GM18505 (cell line): ENCODE measurements around the gene ELFN2.

Source experiments
- ATAC-seq: cut with Tn5 transposase; IDR thresholded peaks from one replicate; pipeline ENCODE4 v1.9.1; 2021; ENCODE audit not compliant: unreplicated experiment
- POLR2A ChIP-seq: IDR thresholded peaks from 4 replicates; pipeline ENCODE4 v1.6.1; 2011; ENCODE audit warnings: borderline replicate concordance; ENCODE audit not compliant: insufficient read depth, insufficient read length; ENCODE audit errors: extremely low read depth

The ELFN2 gene

DNA sequence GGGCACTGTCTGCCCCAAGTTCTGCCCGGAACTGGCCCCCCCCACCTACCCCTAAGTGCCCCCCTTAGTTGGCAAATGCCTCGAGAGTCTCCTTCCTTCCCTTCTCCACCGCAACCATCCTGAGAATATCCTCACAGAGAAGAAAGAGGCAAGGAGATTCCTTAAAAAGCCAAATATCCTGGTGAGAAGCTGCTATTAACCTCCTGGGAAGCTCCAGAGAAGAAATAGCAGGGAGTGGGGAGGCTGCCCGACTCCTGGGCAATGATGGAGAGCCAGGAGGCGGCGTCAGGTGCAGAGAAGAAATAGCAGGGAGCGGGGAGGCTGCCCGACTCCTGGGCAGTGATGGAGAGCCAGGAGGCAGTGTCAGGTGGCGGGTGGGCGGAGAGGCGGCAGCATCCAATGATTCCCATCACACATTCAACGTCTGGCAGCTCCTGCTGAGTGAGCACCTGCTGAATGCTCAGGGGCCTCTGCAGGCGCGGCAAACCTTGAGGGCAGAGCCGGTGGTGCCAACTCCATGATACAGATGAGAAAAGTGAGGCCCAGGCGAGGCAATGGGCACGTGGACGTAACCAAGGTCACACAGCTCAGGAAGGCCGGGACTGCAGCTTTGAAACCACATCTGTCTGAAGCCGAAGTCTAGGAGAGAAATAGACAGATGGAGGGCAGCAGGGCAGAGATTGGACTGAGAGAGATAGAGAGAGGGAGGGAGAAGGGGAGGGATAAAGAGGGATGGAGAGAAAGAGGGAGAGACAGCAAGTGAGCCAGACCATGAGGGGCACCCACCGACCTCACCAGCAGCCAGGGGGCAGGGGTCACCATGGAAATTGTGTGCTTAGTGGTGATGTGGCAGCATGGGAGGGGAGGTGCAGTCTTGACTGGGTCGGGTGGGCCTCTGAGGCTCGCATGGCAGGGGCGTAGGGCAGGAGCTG is 86.7 kb downstream of the ELFN2 start:
- no peak for TF ChIP-seq POLR2A
- ATAC-seq, result no peak

DNA sequence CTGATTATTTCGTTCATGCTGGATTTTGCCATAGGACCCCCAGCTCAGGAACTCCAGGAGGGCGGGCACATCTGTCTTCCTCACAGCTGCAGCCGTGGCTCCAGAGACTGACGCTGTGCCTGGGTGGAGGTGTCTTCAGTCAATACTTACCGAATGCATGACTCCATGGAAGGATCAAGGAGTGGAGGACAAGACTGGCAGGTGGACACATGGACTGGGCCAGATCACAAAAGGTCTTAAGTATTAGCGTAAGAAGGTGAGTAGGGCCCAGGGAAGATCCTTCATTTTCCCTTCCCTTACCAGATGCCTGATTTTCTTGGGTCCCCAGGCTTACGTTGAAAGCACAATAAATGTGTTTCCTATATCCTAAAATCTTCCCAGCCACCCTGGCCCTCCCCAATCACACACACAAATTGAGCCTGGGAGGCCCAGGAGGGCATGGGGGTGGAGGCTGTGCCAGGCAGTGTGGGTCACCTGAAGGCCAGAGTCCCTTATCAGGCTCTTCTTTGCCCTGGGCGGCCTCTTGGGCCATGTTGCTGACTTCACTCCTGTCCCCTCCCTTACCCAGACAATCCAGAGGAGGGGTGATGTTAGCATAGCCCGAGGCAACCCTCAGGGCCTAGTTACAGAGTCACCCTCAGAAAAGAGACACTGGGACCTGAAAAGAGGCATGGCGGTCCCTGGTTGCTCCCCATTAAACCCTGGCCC is 88.6 kb downstream of the ELFN2 start:
- TF ChIP-seq POLR2A, result no peak
- no peak for ATAC-seq

DNA sequence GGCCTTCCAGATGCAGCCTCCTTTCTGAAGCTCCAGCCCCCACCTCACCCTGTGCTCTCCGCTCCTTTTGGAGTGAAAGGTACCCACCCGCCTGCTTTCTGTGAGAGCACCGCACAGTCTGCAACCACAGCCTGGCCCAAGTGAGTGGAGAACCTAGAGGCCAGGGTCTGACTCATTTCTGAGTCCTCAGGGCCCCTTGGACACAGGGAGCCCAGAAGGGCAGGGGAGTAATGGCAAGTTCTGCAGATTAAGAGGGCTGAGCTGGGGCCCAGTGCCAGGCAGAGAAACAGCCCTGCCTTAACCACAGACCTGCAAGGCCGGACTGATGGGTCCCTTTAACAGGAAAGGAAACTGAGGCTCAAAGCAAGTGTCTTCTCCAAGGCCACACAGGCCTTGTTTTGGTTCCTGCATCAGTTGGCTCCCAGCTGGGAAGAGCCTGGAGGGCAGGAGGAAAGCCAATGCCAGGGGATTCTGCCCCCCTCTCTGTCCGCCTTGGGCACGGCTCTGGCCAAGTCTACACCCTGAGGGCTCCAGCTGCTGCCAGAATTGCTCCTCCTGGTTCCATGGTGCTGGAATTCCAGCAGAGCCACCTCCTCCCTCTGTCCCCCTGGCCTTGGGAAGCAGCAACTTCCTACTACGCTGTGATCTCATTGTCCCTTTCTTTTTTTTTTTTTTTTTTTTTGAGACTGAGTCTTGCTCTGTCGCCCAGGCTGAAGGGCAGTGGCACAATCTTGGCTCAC is 89.9 kb downstream of the ELFN2 start:
- no peak for ATAC-seq
- no peak for TF ChIP-seq POLR2A

DNA sequence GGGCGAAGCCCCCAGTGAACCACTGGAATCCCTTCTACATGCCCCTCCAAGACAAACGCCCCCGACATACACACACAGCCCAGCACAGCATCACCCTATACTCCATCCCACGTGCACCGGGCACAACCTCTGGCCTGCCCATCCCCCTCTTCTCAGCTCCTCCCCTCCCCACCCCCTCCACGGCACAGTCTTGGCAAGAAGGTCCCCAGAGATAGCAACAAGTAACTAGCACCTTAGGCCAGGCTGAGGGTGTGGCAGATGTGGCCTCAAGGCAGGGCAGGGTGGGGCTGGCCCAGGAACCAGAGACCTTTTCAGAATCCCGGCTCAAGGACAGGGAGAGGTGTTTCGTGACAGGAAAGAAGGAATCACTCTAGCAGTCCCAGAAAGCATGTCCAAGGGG is 90.7 kb downstream of the ELFN2 start:
- no peak for ATAC-seq
- no peak for TF ChIP-seq POLR2A

DNA sequence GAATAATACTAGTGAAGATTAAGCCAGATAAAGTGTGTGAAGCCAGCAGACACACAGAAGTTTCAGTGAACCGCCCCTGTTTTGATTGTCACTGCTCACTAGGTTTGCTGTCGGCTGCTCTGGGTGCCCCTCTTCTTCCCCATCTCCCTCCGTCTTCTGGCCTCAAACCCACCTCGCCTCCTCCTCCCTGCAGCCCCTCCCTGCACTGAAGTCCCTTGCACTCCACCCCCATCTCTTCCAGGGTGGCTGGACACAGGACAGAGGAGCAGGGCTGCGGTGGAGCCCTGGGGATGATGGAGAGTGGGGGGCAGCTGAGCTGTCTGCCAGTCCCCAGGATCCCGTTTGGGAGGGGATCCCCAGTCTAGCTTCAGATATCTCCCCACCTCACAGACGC is 91.5 kb downstream of the ELFN2 start:
- ATAC-seq, result no peak
- TF ChIP-seq POLR2A, result no peak

DNA sequence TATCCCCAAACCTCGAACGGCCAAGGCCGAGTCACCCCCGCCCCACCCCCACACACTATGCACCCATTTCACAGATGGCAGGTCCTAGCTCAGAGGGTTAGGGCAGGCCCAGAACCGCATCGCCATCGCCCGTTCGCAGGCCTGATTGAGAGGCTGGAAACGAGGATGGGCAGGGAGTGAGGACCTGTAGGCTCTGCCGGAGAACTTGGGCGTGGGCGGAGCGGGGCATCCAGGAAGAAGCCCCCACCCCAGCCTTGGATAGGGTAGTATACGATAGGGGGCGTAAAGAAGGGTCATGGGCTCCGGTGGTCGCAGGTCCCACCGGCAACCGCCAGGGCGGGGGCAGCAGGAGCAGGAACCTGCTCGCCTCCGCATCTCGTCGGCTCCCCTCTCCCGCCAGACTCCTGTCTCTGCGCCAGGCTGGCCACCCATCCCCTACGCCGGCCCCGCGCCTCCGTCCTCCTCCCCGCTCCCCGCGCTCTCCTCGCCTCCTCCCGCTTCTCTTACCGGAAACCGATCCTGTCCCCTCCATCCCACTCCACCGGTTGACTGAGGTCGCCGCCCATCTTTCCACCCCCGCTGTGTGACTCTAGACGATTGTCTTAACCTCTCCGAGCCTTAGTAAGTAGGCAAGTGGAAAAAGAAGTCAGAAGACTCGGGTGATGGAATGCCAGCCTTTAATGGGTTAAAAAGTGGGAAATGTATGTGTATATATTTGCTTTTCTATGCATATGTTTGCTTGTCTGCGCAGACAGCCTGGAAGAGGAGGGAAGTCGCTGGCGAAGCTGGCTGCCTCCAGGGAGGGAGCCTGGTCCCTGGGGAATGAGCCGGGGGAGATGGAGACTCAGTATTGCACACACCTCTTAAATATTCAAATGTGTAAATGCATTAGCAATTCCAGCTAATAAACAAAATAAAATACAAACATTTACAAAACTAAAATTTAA is 92.1 kb downstream of the ELFN2 start:
- no peak for TF ChIP-seq POLR2A
- ATAC-seq, result no peak

DNA sequence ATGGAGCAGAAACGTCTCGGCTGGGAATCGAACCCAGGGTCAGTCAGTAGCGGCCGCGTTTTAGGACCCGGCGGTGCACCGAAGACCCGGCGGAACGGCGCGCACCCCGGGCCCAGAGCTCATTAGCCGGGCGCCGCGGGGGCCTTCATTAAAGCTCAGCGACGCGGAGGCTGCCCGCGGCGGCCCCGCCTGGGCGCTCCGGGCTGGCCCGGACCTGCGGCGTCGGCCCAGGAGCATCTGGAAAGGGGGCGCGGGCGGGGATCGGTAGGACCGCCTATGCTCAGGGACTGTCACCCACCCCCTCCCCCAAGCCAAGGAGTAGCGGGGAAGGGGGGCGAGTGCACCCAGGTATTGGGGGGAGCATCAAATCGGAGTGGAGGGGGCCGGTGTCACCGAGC is 92.8 kb downstream of the ELFN2 start:
- ATAC-seq, result no peak
- no peak for TF ChIP-seq POLR2A

DNA sequence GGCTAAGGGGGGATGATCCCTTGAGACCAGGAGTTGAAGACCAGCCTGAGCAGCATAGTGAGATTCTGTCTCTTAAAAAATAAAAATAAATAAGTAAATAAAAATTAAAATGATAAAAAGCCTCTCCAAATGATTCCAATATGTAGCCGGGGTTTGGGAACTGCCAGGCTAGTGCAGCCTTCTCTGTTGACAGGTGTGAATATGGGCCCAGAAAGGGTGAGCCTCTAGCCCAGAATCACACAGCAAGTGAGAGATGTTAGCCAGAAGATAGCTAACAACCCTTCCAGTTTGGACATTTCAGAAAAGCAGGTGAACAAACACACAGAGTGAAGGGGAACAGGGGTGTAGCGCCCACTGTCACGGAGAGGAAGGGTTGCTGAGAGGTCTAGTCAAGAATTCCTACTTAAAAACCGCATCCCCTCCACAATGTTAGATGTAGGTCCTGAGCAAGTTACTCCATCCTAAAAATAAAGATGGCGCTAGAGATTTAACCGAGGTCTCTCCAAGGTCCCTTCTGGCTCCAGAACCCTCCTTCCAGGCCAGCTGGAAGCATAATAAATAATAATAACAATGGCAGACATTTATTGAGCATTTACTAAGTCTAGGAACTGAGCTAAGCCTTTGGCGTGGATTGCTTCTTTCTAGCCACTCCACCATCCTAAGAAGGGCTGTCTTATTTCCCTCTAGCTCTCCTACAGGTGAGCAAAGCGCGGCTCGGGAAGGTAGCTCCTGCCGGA is 93.4 kb downstream of the ELFN2 start:
- TF ChIP-seq POLR2A, result no peak
- no peak for ATAC-seq

DNA sequence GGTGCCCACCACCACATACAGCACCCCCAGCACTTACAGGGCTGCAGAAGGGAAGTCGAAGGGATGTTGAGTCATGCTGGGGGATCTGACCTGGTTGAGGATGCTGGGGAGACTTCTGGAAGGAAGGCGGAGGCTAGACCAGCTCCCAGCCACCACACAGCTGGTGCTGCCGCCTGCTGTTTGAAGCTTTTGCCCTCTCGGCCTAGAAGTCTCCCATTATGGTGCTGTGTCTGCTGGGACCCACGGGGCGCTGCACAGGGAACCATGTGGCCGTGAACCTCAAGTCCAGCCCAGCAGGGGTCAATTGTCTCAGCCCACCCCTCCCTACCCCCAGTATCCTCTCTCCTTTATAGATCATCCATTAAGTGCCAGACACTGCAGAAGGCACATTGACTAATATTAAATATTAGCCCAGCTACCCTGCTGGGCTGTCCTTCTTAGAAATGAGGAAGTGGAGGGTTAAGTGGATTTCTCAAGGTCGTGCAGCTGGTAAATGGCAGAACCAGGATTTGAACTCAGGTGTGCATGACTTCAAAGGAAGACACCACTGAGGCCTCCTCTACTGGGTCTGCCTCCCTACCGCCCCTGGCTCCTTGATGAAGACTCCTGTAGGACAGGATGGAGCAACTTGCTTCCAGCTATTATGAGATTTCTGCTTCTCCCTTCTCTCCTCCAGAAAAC is 95.3 kb downstream of the ELFN2 start:
- no peak for ATAC-seq
- no peak for TF ChIP-seq POLR2A

DNA sequence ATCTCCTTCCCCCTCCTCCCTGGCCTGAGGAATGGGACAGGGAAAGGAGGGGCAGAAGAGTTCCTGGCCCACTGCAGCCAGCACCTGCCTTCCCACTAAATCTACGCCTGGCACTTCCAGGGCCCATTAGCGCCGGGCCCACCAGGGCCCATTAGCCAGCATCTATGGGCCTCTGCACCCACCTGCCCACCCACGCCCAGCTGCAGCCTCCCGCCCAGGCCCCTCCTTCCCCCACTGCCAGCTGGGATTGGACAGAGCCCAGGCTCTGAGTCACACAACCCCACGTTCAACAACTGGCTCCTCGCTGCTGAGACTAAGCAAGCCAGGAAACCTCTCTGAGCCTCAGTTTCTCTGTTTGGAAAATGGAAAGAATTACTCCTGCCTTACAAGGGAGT is 96.2 kb downstream of the ELFN2 start:
- no peak for ATAC-seq
- TF ChIP-seq POLR2A, result no peak

DNA sequence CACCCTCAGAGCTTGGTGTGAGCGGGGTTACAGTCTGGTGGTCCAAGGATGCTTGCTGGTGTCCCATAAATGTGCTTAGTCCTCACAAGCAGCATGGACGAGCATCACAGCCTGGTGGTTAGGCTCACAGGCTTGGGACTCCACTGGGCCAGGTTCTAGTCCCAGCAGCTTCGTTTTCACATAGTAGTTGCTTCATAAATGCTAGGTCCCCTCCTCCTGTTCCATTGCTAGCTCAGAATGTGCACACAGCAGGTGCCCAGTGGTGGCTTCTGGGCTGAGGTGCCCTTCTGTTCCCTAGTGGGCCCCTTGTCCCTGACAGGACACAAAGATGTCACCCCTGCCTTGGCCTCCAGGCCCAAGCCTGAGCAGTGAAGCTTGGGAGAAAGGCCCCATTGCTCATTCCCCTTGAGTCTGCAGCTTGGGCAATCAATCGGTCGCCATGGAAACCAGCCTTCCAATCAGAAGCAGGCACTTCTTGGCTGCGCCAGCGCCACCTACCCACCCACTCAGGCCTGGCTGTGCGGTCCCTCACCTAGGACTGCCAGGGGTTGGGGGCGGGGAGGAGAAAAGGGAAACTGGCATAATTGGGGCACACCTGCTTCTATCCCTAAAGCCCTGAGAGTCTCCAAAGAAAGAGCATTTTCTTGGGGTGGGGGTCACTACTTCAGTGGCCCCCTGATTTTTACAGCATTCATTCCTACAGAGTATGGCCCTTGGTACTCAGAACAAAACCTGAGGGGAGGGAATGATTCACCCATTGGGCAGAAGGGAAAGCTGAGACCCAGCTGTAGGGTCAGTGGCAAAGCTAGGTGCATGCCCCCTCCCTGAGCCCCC is 96.9 kb downstream of the ELFN2 start:
- TF ChIP-seq POLR2A, result no peak
- no peak for ATAC-seq
